GM18526 (cell line): ENCODE data around the gene TBC1D1.

ENCODE experiments used
- POLR2A ChIP-seq: IDR thresholded peaks from 3 replicates; pipeline ENCODE4 v1.6.1; 2011; ENCODE audit not compliant: insufficient read length; ENCODE audit errors: extremely low read depth

TBC1D1 gene

GRCh38 chr4:37934609-37935008 is 43.7 kb downstream of the TBC1D1 start:
- TF ChIP-seq POLR2A: no peak

- TF ChIP-seq POLR2A: no peak
Measured at GRCh38 chr4:37935026-37935425, 44.1 kb downstream of the TBC1D1 start.

DNA sequence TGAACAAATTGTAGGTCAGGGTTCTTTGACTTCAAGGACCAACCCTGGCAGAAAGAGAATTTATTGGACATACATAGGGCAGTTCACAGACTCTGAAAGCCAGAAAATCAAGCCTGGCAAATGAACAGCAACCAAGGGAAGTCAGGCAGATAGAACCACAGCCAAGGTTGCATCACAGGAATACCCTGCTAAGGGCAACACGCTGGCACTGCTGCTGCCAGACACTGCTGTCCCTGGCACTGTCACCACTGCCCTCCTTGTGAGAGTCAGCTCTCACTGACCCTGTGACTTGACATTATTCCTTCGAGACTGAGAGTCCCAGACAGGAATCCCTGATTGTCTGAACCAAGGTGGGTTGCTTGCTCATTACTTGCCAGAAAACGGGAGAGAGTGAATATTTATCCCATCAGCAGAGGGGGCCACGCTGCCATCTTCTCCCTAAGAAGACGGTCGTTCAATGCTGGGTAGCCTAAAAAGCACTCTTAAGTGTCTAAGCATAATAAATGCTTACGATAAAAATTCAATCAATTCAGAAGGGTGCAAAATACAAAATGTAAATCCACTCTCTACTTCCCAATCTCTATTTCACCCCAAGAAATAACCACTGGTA is 46.1 kb downstream of the TBC1D1 start:
- TF ChIP-seq POLR2A: no peak

GRCh38 chr4:37938208-37938607 is 47.3 kb downstream of the TBC1D1 start:
- no peak for TF ChIP-seq POLR2A

- no peak for TF ChIP-seq POLR2A
Measured at GRCh38 chr4:37946503-37947179, 55.8 kb downstream of the TBC1D1 start.

- TF ChIP-seq POLR2A: no peak
Measured at GRCh38 chr4:37948542-37948941, 57.7 kb downstream of the TBC1D1 start.

GRCh38 chr4:37949636-37950426 is 58.9 kb downstream of the TBC1D1 start:
- TF ChIP-seq POLR2A: no peak

DNA sequence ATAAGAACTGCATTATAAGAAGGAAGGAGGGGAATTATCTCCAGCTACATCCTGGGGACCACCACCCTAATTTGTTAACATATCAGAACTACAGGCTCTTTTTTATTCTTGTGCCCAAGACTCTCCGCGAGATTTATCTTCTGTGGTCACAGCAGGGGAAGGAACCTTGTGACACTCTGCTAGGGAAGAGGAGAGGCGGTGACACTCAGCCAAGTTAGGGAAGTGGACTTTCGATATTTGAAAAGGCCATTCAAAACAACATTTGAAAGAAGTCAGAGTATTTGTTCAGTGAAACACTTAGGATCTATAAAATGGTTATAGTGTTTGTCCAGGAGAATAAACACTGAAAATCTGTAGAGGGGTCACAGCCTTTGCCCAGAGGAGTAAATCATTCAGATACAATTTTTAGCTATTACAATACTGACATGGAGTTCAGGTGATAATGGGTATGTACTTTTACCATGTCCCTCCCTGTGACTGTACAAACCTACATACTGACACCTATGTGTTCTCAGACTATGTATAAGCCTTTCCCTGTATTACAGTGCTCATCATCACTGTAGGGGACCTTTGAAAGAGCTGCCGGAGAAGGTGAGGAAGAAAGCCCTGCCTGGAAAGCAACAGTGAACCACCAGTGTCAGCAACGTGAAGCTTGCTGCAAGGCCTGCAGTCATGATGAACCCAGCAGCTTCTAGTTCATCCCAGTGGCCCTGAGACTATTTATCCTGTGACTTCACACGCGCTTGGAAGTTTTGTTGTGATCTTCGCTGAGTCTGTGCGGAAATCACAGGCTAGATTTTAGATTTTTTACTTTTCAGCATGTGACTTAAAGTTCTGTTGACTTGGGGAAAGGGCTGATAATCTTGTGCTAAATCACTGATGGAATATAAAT is 60.8 kb downstream of the TBC1D1 start:
- no peak for TF ChIP-seq POLR2A

DNA sequence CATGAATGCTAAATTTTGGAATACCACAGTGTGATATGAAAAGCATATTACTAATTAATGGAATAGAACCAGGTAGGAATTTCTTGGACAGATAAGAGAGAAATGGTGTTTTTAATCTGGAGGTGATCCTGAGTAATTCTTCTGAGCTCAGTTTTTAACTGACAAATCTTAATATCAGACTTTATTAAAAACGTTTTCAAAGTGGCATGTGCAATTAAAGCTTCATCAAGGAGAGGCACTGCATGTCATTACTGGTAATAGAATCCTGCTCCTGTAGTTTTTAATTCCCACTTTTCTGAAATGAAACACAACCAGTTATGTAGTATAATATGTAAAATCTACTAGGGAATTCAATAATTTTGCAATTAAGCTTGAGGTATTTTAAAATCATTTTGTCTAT is 62.3 kb downstream of the TBC1D1 start:
- TF ChIP-seq POLR2A: no peak

GRCh38 chr4:37953620-37954293 is 62.9 kb downstream of the TBC1D1 start:
- TF ChIP-seq POLR2A: no peak

DNA sequence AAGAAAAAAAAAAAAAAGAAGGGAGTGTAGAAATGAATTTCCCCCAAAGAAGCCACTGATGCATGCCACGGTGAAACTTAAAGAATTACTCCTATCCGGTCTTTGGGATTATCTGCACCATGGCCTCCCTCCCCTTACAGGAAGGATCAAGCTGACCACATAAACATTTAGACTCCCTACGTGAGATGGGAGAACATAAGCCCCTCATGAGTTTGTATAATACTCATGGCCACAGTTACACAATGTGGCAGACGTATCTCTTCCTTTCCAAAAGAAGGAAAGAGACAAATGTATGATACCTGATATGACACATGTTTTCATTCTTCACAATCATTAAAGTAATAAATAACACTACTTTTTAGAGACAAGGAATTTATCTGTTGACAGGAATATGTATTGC is 66.1 kb downstream of the TBC1D1 start:
- TF ChIP-seq POLR2A: no peak

- no peak for TF ChIP-seq POLR2A
Measured at GRCh38 chr4:37958932-37959331, 68.0 kb downstream of the TBC1D1 start.

DNA sequence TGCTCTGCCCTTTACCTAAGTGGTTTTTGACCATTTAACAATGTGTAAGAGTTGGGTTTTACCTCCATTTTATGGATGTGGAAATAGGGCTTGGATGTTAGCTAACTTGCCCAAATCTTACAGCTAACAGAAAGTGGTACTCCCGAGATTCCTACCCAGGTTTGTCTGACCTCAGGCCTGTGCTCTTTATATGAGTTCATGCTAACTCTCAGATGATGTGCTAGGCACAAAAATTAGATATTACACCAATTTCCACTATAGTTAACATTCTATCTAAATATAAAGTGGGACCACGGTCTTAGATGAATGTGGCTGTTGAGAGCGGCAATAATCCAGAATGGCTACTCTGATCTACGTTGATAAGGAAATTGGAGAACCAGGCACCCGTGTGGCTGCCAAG is 69.2 kb downstream of the TBC1D1 start, which contains the start of gene PTTG2:
PTTG2 (plus strand) TSS at position 301 of the 400 bp plus-strand sequence; CDS start at position 338, 37 bp downstream.
- no peak for TF ChIP-seq POLR2A

DNA sequence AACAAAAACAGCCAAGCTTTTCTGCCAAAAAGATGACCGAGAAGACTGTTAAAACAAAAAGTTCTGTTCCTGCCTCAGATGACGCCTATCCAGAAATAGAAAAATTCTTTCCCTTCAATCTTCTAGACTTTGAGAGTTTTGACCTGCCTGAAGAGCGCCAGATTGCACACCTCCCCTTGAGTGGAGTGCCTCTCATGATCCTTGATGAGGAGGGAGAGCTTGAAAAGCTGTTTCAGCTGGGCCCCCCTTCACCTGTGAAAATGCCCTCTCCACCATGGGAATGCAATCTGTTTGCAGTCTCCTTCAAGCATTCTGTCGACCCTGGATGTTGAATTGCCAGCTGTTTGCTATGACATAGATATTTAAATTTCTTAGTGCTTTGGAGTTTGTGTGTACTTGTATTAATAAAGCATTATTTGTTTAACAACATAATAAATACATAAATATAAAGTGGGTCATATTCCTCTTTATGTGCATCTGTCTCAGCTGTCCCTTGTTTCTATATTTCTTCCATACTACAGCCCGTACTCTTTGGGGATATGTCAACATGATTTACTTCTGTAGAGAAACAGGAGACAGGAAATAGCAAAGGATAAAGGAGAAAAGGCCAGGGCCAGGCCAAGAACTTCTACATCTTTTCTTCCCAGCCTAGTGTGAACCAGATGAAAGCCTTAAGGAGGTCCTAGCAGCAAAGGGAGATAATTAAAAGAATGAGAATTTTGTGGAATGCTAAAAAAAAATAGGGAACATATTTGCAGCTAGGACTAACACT is 70.0 kb downstream of the TBC1D1 start:
- TF ChIP-seq POLR2A: no peak
